HepG2 (cell line): Measurements from ENCODE around the gene ZNF71. TPM values are rescaled to one million over a fixed set of nuclear protein-coding genes. Genes with fewer than 3 reads are reported as not detected.

ENCODE experiments used
- CSRNP1 ChIP-seq: sonication (generic); formaldehyde crosslinking; IDR thresholded peaks from 2 replicates; pipeline ENCODE4 v1.8.1; 2023; ENCODE audit warnings: mild to moderate bottlenecking, missing genetic modification reagents
- DR1 ChIP-seq: sonication (generic); formaldehyde crosslinking; IDR thresholded peaks from 2 replicates; pipeline ENCODE4 v1.8.0; 2021; ENCODE audit warnings: mild to moderate bottlenecking, missing genetic modification reagents, inconsistent platforms
- ETV6 ChIP-seq: sonication (generic); formaldehyde crosslinking; conservative IDR thresholded peaks from 2 replicates; pipeline ENCODE4 v1.4.0; 2020; ENCODE audit warnings: missing genetic modification reagents
- FOXA3 ChIP-seq: IDR thresholded peaks from 2 replicates; pipeline ENCODE4 v1.6.1; 2016; ENCODE audit warnings: missing genetic modification reagents, missing compliant biosample characterization
- GTF3A ChIP-seq: sonication (generic); formaldehyde crosslinking; conservative IDR thresholded peaks from 2 replicates; pipeline ENCODE4 v1.4.0; 2020; ENCODE audit warnings: mild to moderate bottlenecking, missing genetic modification reagents
- KAT8 ChIP-seq: IDR thresholded peaks from 2 replicates; pipeline ENCODE4 v1.6.1; 2016; ENCODE audit warnings: missing genetic modification reagents, missing compliant biosample characterization
- NFIC ChIP-seq: IDR thresholded peaks from 2 replicates; pipeline ENCODE4 v1.6.1; 2012; ENCODE audit warnings: mild to moderate bottlenecking, low read length, inconsistent platforms
- NR0B2 ChIP-seq: sonication (generic); formaldehyde crosslinking; IDR thresholded peaks from 2 replicates; pipeline ENCODE4 v1.4.0; 2020; ENCODE audit warnings: mild to moderate bottlenecking, missing genetic modification reagents
- RBM39 ChIP-seq: fragments of 200-400 bp; formaldehyde crosslinking; IDR thresholded peaks from one replicate; pipeline ENCODE4 v1.6.1; 2018; ENCODE audit warnings: antibody characterized with exemption, mild to moderate bottlenecking, low read depth, low read length; ENCODE audit not compliant: poor library complexity, severe bottlenecking
- SALL2 ChIP-seq: sonication (generic); formaldehyde crosslinking; IDR thresholded peaks from 2 replicates; pipeline ENCODE4 v1.8.1; 2023; ENCODE audit warnings: mild to moderate bottlenecking, missing genetic modification reagents, inconsistent platforms
- SNAPC2 ChIP-seq: sonication (generic); formaldehyde crosslinking; IDR thresholded peaks from 2 replicates; pipeline ENCODE4 v1.8.1; 2022; ENCODE audit warnings: mild to moderate bottlenecking, missing genetic modification reagents
- SRSF4 ChIP-seq: fragments of 200-400 bp; formaldehyde crosslinking; IDR thresholded peaks from one replicate; pipeline ENCODE4 v1.6.1; 2018; ENCODE audit warnings: mild to moderate bottlenecking, low read depth, low read length, moderate library complexity; ENCODE audit not compliant: poor library complexity, severe bottlenecking
- SUZ12 ChIP-seq: fragments of 150-350 bp; IDR thresholded peaks from 2 replicates; pipeline ENCODE4 v1.6.1; 2014; ENCODE audit warnings: low read depth, low read length
- TOPORS ChIP-seq: sonication (generic); formaldehyde crosslinking; IDR thresholded peaks from 2 replicates; pipeline ENCODE4 v1.8.0; 2023; ENCODE audit warnings: mild to moderate bottlenecking, missing genetic modification reagents
- USF2 ChIP-seq, 2 experiments: sonication (generic) in 1 of 2; formaldehyde crosslinking in 1 of 2; IDR thresholded peaks; 2 replicates each; pipeline versions ENCODE4 v1.5.1 to v1.6.1; 2011 to 2020; ENCODE audit warnings: borderline replicate concordance in 1 of 2, low read depth in 1 of 2, low read length in 1 of 2, mild to moderate bottlenecking in 1 of 2, missing genetic modification reagents in 1 of 2, moderate library complexity in 1 of 2
- YY1 ChIP-seq: IDR thresholded peaks from 2 replicates; pipeline ENCODE4 v1.6.1; 2011; ENCODE audit warnings: low read length, low read depth, moderate library complexity, mild to moderate bottlenecking; ENCODE audit not compliant: insufficient read depth, insufficient replicate concordance
- ZNF207 ChIP-seq: fragments of 450-650 bp; IDR thresholded peaks from 2 replicates; pipeline ENCODE4 v1.6.1; 2016; ENCODE audit warnings: antibody characterized with exemption, borderline replicate concordance
- ZNF230 ChIP-seq: sonication (generic); formaldehyde crosslinking; IDR thresholded peaks from 2 replicates; pipeline ENCODE4 v1.4.0; 2020; ENCODE audit warnings: mild to moderate bottlenecking, missing genetic modification reagents
- ZNF3 ChIP-seq: IDR thresholded peaks from 2 replicates; pipeline ENCODE4 v1.7.0; 2017; ENCODE audit warnings: inconsistent platforms
- polyA plus RNA-seq, 8 experiments: library from polyadenylated mRNA; depleted of rRNA in 3 of 8; stranded (reverse) in 7 of 8; unstranded in 1 of 8; fragments of >200 nt; fragmentation: Illumina TruSeq in 4 of 8; extraction: Trizol in 4 of 8; gene quantifications; 2 replicates each; pipeline versions ENCODE4 v1.2.1 to v1.2.3, GENCODE V29; 2011 to 2016; ENCODE audit warnings: low read depth in 4 of 8, missing spikeins in 1 of 8, mixed read lengths in 1 of 8; ENCODE audit not compliant: insufficient read depth in 1 of 8
- total RNA-seq, 5 experiments: library from RNA; depleted of rRNA; stranded (reverse); fragments of >200 nt; fragmentation: Illumina TruSeq; extraction: Trizol; gene quantifications; 2 replicates each; pipeline ENCODE4 v1.2.3, GENCODE V29; 2016; ENCODE audit warnings: low read depth in 1 of 5
- TF ChIP-seq, protein P1 (sequence below): sonication (generic); formaldehyde crosslinking; IDR thresholded peaks from 2 replicates; pipeline ENCODE4 v1.5.0; 2020; ENCODE audit warnings: mild to moderate bottlenecking, missing genetic modification reagents
- TF ChIP-seq, protein P2 (sequence below): sonication (generic); formaldehyde crosslinking; conservative IDR thresholded peaks from 2 replicates; pipeline ENCODE4 v1.4.0; 2020; ENCODE audit warnings: missing genetic modification reagents

ZNF71 gene
- total and polyA plus RNA-seq, 2 of the 13 experiments (the other 11 are each of a cell fraction or from before 2014, with no cell fraction given): 2.2 to 4.4 TPM

- TF ChIP-seq, protein P1, sequence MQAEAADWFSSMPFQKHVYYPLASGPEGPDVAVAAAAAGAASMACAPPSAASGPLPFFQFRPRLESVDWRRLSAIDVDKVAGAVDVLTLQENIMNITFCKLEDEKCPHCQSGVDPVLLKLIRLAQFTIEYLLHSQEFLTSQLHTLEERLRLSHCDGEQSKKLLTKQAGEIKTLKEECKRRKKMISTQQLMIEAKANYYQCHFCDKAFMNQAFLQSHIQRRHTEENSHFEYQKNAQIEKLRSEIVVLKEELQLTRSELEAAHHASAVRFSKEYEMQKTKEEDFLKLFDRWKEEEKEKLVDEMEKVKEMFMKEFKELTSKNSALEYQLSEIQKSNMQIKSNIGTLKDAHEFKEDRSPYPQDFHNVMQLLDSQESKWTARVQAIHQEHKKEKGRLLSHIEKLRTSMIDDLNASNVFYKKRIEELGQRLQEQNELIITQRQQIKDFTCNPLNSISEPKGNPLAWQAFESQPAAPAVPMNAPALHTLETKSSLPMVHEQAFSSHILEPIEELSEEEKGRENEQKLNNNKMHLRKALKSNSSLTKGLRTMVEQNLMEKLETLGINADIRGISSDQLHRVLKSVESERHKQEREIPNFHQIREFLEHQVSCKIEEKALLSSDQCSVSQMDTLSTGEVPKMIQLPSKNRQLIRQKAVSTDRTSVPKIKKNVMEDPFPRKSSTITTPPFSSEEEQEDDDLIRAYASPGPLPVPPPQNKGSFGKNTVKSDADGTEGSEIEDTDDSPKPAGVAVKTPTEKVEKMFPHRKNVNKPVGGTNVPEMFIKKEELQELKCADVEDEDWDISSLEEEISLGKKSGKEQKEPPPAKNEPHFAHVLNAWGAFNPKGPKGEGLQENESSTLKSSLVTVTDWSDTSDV (CRISPR knock-in tag): no peak
- TF ChIP-seq GTF3A (CRISPR knock-in tag): no peak
- no peak for TF ChIP-seq SRSF4
- no peak for TF ChIP-seq TOPORS
- no peak for TF ChIP-seq ZNF230 (CRISPR knock-in tag)
- TF ChIP-seq NR0B2: no peak
- no peak for TF ChIP-seq RBM39
- TF ChIP-seq ZNF207: no peak
- TF ChIP-seq ETV6 (CRISPR knock-in tag): no peak
- no peak for TF ChIP-seq NFIC
- no peak for TF ChIP-seq ZNF3
- TF ChIP-seq USF2 (IDR thresholded peaks at IDR 0.05; ENCODE audit: low read depth, low read length): no peak
- TF ChIP-seq USF2 (CRISPR knock-in tag; IDR thresholded peaks at IDR 0.05; ENCODE audit: borderline replicate concordance): no peak
- TF ChIP-seq YY1: peak; percentile 43
- no peak for TF ChIP-seq DR1 (CRISPR knock-in tag)
- TF ChIP-seq KAT8: peak; percentile 45; the same call in 1 of the 2 replicates
- TF ChIP-seq CSRNP1: peak; percentile 64; the same call in 1 of the 2 replicates
- TF ChIP-seq, protein P2, sequence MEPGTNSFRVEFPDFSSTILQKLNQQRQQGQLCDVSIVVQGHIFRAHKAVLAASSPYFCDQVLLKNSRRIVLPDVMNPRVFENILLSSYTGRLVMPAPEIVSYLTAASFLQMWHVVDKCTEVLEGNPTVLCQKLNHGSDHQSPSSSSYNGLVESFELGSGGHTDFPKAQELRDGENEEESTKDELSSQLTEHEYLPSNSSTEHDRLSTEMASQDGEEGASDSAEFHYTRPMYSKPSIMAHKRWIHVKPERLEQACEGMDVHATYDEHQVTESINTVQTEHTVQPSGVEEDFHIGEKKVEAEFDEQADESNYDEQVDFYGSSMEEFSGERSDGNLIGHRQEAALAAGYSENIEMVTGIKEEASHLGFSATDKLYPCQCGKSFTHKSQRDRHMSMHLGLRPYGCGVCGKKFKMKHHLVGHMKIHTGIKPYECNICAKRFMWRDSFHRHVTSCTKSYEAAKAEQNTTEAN (CRISPR knock-in tag): no peak
- no peak for TF ChIP-seq FOXA3 (CRISPR knock-in tag)
- TF ChIP-seq SALL2: peak; percentile 84; the same call in 1 of the 2 replicates
- no peak for TF ChIP-seq SNAPC2 (CRISPR knock-in tag)
- peak; percentile 50; the same call in 1 of the 2 replicates for TF ChIP-seq SUZ12
Observed at GRCh38 chr19:56594783-56595547, at the start of gene ZNF71 (continued).
